ENCODE measurements around the gene DUSP15.

- TF ChIP-seq POLR2AphosphoS5 (IDR thresholded peaks at IDR 0.05) (no peak), POLR2A (IDR thresholded peaks at IDR 0.05) (no peak), EP300 (IDR thresholded peaks at IDR 0.05) (no peak)
- TF ChIP-seq, protein P1, sequence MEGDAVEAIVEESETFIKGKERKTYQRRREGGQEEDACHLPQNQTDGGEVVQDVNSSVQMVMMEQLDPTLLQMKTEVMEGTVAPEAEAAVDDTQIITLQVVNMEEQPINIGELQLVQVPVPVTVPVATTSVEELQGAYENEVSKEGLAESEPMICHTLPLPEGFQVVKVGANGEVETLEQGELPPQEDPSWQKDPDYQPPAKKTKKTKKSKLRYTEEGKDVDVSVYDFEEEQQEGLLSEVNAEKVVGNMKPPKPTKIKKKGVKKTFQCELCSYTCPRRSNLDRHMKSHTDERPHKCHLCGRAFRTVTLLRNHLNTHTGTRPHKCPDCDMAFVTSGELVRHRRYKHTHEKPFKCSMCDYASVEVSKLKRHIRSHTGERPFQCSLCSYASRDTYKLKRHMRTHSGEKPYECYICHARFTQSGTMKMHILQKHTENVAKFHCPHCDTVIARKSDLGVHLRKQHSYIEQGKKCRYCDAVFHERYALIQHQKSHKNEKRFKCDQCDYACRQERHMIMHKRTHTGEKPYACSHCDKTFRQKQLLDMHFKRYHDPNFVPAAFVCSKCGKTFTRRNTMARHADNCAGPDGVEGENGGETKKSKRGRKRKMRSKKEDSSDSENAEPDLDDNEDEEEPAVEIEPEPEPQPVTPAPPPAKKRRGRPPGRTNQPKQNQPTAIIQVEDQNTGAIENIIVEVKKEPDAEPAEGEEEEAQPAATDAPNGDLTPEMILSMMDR (IDR thresholded peaks at IDR 0.05) = no peak
Measured at GRCh38 chr20:31830406-31830981, 39.8 kb downstream of the DUSP15 start.
